Suppressor macrophage treated with lipopolysaccharide for 4 hours (primary cell): ENCODE results near the gene PCDHA8.
A peak's percentile ranks its signal among the peaks of the same experiment; 100 is the strongest.
"Not testable (repeated sequence)": the region's sequence is repeated elsewhere in the genome, so short reads cannot be mapped to it uniquely, and the experiment has no call there.

Experiments
- DNase-seq: peaks from one replicate; pipeline ENCODE4 v3.0.0-alpha.2; 2020

PCDHA8 gene, protein sequence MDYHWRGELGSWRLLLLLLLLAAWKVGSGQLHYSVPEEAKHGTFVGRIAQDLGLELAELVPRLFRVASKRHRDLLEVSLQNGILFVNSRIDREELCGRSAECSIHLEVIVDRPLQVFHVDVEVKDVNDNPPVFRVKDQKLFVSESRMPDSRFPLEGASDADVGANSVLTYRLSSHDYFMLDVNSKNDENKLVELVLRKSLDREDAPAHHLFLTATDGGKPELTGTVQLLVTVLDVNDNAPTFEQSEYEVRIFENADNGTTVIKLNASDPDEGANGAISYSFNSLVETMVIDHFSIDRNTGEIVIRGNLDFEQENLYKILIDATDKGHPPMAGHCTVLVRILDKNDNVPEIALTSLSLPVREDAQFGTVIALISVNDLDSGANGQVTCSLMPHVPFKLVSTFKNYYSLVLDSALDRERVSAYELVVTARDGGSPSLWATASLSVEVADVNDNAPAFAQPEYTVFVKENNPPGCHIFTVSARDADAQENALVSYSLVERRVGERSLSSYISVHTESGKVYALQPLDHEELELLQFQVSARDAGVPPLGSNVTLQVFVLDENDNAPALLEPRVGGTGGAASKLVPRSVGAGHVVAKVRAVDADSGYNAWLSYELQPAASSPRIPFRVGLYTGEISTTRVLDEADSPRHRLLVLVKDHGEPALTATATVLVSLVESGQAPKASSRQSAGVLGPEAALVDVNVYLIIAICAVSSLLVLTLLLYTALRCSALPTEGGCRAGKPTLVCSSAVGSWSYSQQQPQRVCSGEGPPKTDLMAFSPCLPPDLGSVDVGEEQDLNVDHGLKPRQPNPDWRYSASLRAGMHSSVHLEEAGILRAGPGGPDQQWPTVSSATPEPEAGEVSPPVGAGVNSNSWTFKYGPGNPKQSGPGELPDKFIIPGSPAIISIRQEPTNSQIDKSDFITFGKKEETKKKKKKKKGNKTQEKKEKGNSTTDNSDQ

DNA sequence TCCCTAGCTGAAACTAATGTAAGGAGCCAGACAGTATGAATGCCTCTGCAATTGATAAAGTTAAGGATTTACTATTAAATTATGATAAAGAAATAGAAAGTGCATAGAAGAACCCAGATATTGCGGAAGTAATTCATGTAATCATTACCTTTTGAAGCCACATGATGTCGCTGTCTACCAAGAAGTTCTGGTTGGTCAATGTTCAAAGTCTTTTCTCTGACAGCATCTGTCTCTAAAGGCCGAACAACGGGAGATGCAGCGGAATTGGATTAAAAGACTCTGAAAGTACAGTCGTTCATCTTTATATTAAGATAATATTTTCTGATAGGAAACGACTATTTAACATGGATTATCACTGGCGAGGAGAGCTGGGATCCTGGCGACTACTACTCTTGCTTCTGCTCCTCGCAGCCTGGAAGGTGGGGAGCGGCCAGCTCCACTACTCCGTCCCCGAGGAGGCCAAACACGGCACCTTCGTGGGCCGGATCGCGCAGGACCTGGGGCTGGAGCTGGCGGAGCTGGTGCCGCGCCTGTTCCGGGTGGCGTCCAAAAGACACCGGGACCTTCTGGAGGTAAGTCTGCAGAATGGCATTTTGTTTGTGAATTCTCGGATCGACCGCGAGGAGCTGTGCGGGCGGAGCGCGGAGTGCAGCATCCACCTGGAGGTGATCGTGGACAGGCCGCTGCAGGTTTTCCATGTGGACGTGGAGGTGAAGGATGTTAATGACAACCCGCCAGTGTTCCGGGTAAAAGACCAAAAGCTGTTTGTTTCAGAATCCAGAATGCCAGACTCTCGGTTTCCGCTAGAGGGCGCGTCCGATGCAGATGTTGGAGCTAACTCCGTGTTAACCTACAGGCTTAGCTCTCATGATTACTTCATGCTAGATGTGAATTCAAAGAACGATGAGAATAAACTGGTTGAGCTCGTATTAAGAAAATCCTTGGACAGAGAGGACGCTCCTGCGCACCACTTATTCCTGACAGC, at the start of gene PCDHA8:
Gene PCDHA8, plus strand, starts transcription at position 210 of the 985 bp plus-strand sequence. Its CDS starts 135 bp downstream, at position 345.
- no peak for DNase-seq

DNA sequence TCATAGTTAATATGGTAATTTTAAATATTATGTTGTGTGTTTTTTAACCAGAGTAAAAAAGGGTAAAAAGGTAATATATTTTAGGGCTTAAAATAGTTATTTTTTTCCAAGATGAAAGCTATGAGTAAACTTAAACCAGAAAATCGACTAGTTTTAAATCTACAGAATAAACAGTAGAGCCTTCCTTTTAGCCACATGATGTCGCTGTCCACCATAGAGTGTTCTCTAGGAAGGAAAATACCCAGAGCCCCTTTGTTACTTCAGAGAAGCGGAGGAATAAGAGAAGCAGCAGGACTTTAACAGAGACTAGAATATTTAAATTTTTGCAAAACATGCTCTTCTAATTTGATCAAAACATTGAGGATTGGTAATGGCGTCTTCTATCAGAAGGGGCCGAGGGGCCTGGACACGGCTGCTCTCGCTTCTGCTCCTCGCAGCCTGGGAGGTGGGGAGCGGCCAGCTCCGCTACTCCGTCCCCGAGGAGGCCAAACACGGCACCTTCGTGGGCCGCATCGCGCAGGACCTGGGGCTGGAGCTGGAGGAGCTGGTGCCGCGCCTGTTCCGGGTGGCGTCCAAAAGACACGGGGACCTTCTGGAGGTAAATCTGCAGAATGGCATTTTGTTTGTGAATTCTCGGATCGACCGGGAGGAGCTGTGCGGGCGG, 46.3 kb upstream of the PCDHA8 start, which contains the start of gene PCDHA2:
Gene PCDHA2, plus strand, starts transcription at position 258 of the 664 bp plus-strand sequence.
- DNase-seq = no peak

DNA sequence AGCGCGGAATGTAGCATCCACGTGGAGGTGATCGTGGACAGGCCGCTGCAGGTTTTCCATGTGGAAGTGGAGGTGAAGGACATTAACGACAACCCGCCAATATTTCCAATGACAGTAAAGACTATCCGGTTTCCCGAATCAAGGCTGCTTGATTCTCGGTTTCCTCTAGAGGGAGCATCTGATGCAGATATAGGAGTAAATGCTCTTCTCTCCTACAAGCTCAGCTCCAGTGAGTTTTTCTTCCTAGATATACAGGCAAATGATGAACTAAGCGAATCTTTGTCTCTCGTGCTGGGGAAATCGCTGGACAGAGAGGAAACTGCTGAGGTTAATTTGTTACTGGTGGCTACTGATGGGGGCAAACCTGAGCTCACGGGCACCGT, 45.7 kb upstream of the PCDHA8 start:
- no peak for DNase-seq

DNA sequence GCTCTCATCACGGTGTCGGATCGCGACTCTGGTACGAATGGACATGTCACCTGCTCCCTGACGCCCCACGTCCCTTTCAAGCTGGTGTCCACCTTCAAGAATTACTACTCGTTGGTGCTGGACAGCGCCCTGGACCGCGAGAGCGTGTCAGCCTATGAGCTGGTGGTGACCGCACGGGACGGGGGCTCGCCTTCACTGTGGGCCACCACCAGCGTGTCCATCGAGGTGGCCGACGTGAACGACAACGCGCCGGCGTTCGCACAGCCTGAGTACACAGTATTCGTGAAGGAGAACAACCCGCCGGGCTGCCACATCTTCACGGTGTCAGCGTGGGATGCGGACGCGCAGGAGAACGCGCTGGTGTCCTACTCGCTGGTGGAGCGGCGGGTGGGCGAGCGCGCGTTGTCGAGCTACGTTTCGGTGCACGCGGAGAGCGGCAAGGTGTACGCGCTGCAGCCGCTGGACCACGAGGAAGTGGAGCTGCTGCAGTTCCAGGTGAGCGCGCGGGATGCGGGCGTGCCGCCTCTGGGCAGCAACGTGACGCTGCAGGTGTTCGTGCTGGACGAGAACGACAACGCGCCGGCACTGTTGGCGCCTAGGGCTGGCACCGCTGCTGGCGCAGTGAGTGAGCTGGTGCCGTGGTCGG, 44.8 kb upstream of the PCDHA8 start:
- not testable (repeated sequence) for DNase-seq

DNA sequence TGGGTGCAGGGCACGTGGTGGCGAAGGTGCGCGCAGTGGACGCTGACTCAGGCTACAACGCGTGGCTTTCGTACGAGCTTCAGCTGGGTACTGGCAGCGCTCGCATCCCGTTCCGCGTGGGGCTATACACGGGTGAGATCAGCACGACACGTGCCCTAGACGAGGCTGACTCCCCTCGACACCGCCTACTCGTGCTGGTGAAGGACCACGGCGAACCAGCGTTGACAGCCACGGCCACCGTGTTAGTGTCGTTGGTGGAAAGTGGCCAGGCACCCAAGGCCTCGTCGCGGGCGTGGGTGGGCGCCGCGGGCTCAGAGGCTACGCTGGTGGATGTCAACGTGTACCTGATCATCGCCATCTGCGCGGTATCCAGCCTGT, 44.3 kb upstream of the PCDHA8 start:
- no peak for DNase-seq

DNA sequence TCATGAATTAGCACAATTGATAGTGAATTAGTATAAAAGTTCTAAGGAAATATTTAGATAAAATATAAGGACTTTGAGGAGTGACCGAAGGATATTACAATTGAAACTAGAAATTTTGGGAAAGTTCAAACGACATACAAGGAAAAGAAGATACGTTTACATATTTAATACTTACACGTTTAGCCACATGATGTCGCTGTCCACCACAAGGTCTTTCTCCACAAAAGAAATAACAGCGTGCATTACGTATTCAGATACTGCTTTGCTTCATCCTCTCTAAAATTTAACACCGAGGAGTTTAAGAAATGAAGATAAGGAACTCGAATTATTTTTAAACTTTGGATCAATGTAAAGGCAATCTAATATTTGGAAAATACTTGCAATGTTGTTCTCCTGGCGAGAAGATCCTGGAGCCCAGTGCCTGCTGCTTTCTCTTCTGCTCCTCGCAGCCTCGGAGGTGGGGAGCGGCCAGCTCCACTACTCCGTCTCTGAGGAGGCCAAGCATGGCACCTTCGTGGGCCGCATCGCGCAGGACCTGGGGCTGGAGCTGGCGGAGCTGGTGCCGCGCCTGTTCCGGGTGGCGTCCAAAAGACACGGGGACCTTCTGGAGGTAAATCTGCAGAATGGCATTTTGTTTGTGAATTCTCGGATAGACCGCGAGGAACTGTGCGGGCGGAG, 40.0 kb upstream of the PCDHA8 start, which contains the start of gene PCDHA3:
Gene PCDHA3, plus strand, starts transcription at position 242 of the 678 bp plus-strand sequence.
- no peak for DNase-seq

DNA sequence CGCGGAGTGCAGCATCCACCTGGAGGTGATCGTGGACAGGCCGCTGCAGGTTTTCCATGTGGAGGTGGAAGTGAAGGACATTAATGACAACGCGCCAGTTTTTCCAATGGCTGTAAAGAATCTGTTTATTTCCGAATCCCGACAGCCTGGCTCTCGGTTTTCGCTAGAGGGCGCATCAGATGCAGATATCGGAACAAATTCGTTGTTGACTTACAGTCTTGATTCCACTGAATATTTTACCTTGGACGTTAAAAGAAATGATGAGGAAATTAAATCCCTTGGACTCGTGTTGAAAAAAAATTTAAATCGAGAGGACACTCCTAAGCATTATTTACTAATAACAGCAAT, 39.5 kb upstream of the PCDHA8 start:
- no peak for DNase-seq

DNA sequence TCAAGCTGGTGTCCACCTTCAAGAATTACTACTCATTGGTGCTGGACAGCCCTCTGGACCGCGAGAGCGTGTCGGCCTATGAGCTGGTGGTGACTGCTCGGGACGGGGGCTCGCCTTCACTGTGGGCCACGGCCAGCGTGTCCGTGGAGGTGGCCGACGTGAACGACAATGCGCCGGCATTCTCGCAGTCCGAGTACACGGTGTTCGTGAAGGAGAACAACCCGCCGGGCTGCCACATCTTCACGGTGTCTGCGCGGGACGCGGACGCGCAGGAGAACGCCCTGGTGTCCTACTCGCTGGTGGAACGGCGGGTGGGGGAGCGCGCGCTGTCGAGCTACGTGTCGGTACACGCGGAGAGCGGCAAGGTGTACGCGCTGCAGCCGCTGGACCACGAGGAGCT, 38.6 kb upstream of the PCDHA8 start:
- DNase-seq = not testable (repeated sequence)

DNA sequence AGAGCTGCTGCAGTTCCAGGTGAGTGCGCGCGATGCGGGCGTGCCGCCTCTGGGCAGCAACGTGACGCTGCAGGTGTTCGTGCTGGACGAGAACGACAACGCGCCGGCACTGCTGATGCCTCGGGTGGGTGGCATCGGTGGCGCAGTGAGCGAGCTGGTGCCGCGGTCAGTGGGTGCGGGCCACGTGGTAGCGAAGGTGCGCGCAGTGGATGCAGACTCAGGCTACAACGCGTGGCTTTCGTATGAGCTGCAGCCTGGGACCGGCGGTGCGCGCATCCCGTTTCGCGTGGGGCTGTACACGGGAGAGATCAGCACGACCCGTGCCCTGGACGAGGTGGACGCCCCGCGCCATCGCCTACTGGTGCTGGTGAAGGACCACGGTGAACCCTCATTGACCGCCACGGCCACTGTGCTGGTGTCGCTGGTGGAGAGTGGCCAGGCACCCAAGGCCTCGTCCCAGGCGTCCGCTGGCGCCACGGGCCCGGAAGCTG, 38.2 kb upstream of the PCDHA8 start:
- DNase-seq = no peak

DNA sequence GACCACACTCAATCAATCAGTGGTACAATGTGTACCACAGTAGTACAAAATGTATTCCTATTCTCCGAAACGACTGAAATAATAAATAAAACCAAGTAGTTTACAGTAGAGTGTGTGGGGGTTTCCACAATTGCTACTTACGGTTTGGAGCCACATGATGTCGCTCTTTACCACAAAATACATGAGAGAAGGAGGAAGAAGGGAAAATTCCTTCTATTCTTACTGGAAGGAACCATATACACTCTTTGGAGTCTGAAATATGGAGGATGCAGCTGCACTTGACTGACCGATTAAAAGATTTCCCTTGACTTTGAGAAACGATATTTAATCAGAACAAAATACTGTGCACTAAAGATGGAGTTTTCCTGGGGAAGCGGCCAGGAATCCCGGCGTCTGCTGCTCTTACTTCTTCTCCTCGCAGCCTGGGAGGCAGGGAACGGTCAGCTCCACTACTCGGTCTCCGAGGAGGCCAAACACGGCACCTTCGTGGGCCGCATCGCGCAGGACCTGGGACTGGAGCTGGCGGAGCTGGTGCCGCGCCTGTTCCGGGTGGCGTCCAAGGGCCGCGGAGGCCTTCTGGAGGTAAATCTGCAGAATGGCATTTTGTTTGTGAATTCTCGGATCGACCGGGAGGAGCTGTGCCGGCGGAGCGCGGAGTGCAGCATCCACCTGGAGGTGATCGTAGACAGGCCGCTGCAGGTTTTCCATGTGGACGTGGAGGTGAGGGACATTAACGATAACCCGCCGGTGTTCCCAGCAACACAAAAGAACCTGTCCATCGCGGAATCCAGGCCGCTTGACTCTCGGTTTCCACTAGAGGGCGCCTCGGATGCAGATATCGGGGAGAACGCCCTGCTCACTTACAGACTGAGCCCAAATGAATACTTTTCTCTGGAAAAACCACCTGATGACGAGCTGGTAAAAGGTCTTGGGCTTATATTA, 33.9 kb upstream of the PCDHA8 start, which contains the start of gene PCDHA4:
Gene PCDHA4, plus strand, starts transcription at position 235 of the 942 bp plus-strand sequence.
- DNase-seq = peak; percentile 17

DNA sequence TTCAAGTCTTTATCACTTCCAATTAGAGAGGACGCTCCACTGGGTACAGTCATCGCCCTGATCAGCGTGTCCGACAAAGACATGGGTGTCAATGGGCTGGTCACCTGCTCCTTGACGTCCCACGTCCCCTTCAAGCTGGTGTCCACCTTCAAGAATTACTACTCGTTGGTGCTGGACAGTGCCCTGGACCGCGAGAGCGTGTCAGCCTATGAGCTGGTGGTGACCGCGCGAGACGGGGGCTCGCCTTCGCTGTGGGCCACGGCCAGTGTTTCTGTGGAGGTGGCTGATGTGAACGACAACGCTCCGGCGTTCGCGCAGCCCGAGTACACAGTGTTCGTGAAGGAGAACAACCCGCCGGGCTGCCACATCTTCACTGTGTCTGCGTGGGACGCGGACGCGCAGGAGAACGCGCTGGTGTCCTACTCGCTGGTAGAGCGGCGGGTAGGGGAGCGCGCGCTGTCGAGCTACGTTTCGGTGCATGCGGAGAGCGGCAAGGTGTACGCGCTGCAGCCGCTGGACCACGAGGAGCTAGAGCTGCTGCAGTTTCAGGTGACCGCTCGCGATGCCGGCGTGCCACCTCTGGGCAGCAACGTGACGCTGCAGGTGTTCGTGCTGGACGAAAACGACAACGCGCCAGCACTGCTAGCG, 32.6 kb upstream of the PCDHA8 start:
- not testable (repeated sequence) for DNase-seq

DNA sequence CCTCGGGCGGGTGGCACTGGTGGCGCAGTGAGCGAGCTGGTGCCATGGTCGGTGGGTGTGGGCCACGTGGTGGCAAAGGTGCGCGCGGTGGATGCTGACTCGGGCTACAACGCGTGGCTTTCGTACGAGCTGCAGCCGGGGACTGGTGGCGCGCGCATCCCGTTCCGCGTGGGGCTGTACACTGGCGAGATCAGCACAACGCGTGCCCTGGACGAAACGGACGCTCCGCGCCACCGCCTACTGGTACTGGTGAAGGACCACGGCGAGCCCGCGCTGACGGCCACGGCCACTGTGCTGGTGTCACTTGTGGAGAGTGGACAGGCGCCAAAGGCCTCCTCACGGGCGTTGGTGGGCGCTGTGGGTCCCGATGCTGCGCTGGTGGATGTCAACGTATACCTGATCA, 32.1 kb upstream of the PCDHA8 start:
- DNase-seq = no peak

DNA sequence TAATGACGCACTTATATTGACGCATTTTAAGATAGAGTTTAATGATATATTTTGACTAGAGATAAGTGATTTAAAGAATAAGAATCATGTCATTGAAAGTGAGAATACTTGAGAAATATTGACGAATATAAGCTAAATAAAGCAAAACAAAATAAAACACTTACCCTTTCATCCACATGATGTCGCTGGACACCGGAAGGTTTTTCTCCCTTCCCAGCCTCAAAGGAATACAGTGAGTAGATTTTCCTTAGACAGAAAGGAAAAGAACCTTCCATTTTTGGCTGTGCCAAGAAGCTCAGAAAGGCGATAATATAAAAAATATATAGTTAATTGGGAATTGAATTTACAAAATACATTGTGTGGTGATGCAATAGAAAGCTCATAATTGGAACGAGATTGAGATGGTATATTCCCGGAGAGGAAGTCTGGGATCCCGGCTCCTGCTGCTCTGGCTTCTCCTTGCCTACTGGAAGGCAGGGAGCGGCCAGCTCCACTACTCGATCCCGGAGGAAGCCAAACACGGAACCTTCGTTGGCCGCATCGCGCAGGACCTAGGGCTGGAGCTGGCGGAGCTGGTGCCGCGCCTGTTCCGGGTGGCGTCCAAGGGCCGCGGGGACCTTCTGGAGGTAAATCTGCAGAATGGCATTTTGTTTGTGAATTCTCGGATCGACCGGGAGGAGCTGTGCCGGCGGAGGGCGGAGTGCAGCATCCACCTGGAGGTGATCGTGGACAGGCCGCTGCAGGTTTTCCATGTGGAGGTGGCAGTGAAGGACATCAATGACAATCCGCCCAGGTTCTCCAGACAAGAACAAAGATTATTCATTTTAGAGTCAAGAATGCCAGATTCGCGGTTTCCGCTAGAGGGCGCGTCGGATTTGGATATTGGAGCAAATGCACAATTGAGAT, 19.4 kb upstream of the PCDHA8 start, which contains the start of gene PCDHA5:
Gene PCDHA5, plus strand, starts transcription at position 239 of the 906 bp plus-strand sequence.
- DNase-seq = peak; percentile 22

DNA sequence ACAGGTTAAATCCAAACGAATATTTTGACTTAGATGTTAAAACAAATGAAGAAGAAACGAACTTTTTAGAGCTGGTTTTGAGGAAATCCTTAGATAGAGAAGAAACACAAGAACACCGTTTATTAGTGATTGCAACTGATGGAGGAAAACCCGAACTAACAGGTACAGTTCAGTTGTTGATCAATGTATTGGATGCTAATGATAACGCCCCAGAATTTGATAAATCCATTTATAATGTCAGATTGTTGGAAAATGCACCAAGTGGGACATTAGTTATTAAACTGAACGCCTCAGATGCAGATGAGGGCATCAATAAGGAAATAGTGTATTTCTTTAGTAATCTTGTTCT, 18.7 kb upstream of the PCDHA8 start:
- no peak for DNase-seq

DNA sequence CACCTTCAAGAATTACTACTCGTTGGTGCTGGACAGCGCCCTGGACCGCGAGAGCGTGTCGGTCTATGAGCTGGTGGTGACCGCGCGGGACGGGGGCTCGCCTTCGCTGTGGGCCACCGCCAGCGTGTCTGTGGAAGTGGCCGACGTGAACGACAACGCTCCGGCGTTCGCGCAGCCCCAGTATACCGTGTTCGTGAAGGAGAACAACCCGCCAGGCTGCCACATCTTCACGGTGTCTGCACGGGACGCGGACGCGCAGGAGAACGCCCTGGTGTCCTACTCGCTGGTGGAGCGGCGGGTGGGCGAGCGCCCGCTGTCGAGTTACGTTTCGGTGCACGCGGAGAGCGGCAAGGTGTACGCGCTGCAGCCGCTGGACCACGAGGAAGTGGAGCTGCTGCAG, 18.0 kb upstream of the PCDHA8 start:
- DNase-seq = not testable (repeated sequence)

DNA sequence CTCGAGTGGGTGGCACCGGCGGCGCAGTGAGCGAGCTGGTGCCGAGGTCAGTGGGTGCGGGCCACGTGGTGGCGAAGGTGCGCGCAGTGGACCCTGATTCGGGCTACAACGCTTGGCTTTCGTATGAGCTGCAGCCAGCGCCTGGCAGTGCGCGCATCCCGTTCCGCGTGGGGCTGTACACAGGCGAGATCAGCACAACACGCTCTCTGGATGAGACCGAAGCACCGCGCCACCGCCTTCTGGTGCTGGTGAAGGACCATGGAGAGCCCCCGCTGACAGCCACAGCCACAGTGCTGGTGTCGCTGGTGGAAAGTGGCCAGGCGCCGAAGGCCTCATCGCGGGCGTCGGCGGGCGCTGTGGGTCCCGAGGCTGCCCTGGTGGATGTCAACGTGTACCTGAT, 17.5 kb upstream of the PCDHA8 start:
- no peak for DNase-seq

DNA sequence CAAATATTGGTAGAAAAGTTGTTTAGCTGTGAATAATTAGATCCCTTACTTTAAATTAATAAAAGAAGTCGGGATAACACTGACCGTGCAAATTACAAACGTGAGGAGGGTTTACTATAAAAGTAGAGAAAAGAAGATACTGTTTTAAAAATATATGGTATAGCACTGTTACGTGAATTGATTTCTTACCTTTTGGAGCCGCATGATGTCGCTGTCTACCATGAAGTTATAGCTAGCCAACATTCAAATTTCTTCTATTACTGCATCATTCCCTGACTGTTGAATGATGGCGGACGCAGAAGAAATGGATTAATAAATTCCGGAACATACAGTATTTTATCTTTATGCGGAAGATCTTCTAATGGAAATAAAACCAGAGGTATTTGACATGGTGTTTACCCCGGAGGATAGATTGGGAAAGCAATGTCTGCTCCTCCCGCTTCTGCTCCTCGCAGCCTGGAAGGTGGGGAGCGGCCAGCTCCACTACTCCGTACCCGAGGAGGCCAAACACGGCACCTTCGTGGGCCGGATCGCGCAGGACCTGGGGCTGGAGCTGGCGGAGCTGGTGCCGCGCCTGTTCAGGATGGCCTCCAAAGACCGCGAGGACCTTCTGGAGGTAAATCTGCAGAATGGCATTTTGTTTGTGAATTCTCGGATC, 13.2 kb upstream of the PCDHA8 start, which contains the start of gene PCDHA6:
Gene PCDHA6, plus strand, starts transcription at position 257 of the 658 bp plus-strand sequence. Its CDS starts 132 bp downstream, at position 389.
- DNase-seq = no peak
